ENCODE measurements around the gene DNAH2. TPM values are rescaled to one million over a fixed set of nuclear protein-coding genes. Genes with fewer than 3 reads are reported as not detected.
A peak's percentile ranks its signal among the peaks of the same experiment; 100 is the strongest.

DNAH2 gene
- total RNA-seq, 1 experiment from 2014 or later, result 0.13 TPM

DNA sequence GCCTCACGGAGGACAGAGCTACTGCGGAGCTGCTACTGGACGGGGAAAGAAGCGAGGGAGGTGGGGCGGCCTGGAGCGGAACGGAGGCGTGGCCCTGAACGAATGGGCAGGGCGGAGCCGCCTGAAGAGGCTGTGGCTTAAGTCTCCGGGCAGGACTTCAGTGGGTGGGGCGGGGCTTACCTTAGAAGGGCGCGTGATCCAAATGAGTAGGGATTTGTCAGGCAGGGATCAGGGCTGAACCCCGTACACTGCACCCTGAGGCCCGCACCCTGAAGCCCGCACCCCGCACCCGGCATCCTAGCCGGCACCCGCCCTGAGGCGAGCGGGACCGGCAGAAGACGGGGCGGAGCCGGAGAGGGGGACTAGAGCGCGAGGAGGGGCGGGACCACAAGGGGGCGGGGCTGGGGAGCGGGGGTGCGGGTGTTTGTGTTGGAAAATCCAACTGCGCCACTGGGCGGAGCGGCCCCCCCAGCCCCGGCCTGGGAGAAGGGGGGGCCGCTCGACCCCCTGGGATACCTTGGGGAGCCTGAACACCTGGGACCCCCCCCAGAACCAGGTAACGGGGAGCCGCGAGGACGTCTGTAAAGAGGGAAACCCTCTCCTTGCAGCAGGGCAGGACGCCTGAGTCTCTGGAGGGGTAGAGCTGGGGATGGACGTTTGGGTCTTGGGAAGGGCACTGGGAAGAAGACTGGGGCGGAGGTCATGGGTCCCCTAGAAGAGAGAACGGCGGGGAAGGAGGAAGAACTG lies 116.4 kb downstream of the DNAH2 start, which contains the start of gene KDM6B:
Gene KDM6B (plus strand): TSS at position 423 of the 747 bp plus-strand sequence. CDS start 11,338 bp downstream, outside the sequence.
- Histone ChIP-seq H3K27ac (ENCODE audit: low read length) (peak within 1 kb of the TSS; percentile 66), H3K4me1 (ENCODE audit: control insufficient read depth, insufficient read depth, low read length) (peaks cover 20% of the 10 kb centered on the region), H3K36me3 (ENCODE audit: control insufficient read depth, insufficient read depth, low read length) (no peaks in the 10 kb centered on the region; the same call in 1 of the 2 replicates), H3K27me3 (ENCODE audit: control insufficient read depth, insufficient read depth, low read length) (no peaks in the 10 kb centered on the region), H3K4me3 (ENCODE audit: low read depth in 2 of 2, low read length in 2 of 2) (peak within 1 kb of the TSS; percentile 66 to 83), H3K9me3 (ENCODE audit: control insufficient read depth, insufficient read depth, low read depth, low read length) (no peaks in the 10 kb centered on the region)
- no TSS peak for BruUV-seq (replicated peaks)
- CTCF ChIA-PET, result no interaction called here
- ATAC-seq, result peak; percentile 76
- intact Hi-C loops (cut with micrococcal nuclease; ENCODE audit: unreplicated experiment), result no loop called here
- in situ Hi-C loops (cut with HindIII; ENCODE audit: low pct_unique_long_range_greater_than_20kb, low sequenced_read_pairs), result no loop called here
- TF ChIP-seq SIN3A (IDR thresholded peaks at IDR 0.05; ENCODE audit: borderline replicate concordance, insufficient read depth, low read depth, low read length) (no peak), POLR2AphosphoS5 (IDR thresholded peaks at IDR 0.05; ENCODE audit: low read depth, low read length) (no peak), TCF7L2 (IDR thresholded peaks at IDR 0.05; ENCODE audit: low read depth, low read length) (no peak)
- TF ChIP-seq, protein P1, sequence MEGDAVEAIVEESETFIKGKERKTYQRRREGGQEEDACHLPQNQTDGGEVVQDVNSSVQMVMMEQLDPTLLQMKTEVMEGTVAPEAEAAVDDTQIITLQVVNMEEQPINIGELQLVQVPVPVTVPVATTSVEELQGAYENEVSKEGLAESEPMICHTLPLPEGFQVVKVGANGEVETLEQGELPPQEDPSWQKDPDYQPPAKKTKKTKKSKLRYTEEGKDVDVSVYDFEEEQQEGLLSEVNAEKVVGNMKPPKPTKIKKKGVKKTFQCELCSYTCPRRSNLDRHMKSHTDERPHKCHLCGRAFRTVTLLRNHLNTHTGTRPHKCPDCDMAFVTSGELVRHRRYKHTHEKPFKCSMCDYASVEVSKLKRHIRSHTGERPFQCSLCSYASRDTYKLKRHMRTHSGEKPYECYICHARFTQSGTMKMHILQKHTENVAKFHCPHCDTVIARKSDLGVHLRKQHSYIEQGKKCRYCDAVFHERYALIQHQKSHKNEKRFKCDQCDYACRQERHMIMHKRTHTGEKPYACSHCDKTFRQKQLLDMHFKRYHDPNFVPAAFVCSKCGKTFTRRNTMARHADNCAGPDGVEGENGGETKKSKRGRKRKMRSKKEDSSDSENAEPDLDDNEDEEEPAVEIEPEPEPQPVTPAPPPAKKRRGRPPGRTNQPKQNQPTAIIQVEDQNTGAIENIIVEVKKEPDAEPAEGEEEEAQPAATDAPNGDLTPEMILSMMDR (IDR thresholded peaks at IDR 0.05), result no peak
- TF ChIP-seq, protein P2, sequence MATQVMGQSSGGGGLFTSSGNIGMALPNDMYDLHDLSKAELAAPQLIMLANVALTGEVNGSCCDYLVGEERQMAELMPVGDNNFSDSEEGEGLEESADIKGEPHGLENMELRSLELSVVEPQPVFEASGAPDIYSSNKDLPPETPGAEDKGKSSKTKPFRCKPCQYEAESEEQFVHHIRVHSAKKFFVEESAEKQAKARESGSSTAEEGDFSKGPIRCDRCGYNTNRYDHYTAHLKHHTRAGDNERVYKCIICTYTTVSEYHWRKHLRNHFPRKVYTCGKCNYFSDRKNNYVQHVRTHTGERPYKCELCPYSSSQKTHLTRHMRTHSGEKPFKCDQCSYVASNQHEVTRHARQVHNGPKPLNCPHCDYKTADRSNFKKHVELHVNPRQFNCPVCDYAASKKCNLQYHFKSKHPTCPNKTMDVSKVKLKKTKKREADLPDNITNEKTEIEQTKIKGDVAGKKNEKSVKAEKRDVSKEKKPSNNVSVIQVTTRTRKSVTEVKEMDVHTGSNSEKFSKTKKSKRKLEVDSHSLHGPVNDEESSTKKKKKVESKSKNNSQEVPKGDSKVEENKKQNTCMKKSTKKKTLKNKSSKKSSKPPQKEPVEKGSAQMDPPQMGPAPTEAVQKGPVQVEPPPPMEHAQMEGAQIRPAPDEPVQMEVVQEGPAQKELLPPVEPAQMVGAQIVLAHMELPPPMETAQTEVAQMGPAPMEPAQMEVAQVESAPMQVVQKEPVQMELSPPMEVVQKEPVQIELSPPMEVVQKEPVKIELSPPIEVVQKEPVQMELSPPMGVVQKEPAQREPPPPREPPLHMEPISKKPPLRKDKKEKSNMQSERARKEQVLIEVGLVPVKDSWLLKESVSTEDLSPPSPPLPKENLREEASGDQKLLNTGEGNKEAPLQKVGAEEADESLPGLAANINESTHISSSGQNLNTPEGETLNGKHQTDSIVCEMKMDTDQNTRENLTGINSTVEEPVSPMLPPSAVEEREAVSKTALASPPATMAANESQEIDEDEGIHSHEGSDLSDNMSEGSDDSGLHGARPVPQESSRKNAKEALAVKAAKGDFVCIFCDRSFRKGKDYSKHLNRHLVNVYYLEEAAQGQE (IDR thresholded peaks at IDR 0.05; ENCODE audit: insufficient read depth in 1 of 2, low read depth in 2 of 2, low read length in 1 of 2), result no peak
- POLR2A ChIA-PET, result interaction anchor here (1.1 to 1.8 kb wide), 2 partner anchors 10 to 23 kb away, joined by 4 to 7 read pairs; partner anchors contain the start of gene NAA38
- no peak for DNase-seq (ENCODE audit: low read depth, low spot score)

DNA sequence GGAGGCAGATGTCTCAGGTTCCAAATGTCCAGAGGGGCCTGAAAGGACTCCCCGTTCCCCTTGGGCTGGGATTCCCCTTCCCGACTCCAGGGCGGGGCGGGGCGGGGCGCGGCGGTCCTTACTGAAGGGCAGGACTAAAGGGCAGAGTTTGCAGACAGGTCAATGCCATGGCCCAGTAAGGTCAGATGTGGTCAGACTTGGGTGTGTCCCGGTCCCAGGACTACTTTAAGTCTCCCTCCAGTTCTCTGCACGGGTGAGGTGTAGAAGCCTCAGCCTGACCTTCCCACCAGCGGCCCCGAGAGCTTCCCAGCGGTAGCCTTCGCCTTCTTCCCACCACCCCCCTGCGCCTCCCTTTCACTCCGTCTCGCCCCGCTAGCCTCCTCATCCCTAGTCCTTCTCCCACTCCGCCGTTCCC lies 117.0 kb downstream of the DNAH2 start:
- Histone ChIP-seq H3K36me3 (ENCODE audit: control insufficient read depth, insufficient read depth, low read length) (no peaks in the 10 kb centered on the region; the same call in 1 of the 2 replicates), H3K27ac (ENCODE audit: low read length) (peak overlapping the region; percentile 66), H3K9me3 (ENCODE audit: control insufficient read depth, insufficient read depth, low read depth, low read length) (no peaks in the 10 kb centered on the region), H3K4me3 (ENCODE audit: low read depth in 2 of 2, low read length in 2 of 2) (peak overlapping the region; percentile 66 to 83), H3K4me1 (ENCODE audit: control insufficient read depth, insufficient read depth, low read length) (peaks cover 26% of the 10 kb centered on the region), H3K27me3 (ENCODE audit: control insufficient read depth, insufficient read depth, low read length) (no peaks in the 10 kb centered on the region)
- in situ Hi-C loops (cut with HindIII; ENCODE audit: low pct_unique_long_range_greater_than_20kb, low sequenced_read_pairs), result no loop called here
- ATAC-seq (peak; percentile 31), DNase-seq (ENCODE audit: low read depth, low spot score) (no peak)
- CTCF ChIA-PET, result interaction anchor here (1.4 kb wide), 1 partner anchor 23 kb away, joined by 6 read pairs; the partner anchor contains the start of genes CYB5D1 and NAA38
- BruUV-seq (replicated peaks), result no TSS peak
- 0 out of 2 replicates have a peak, but pooled peaks have one; percentile 56 for TF ChIP-seq SIN3A (IDR thresholded peaks at IDR 0.05; ENCODE audit: borderline replicate concordance, insufficient read depth, low read depth, low read length)
- TF ChIP-seq, protein P2 (IDR thresholded peaks at IDR 0.05; ENCODE audit: insufficient read depth in 1 of 2, low read depth in 2 of 2, low read length in 1 of 2), result no peak
- TF ChIP-seq, protein P1 (IDR thresholded peaks at IDR 0.05), result no peak
- TF ChIP-seq TCF7L2 (IDR thresholded peaks at IDR 0.05; ENCODE audit: low read depth, low read length), result no peak
- TF ChIP-seq POLR2AphosphoS5 (IDR thresholded peaks at IDR 0.05; ENCODE audit: low read depth, low read length), result no peak
- POLR2A ChIA-PET, result interaction anchor here (1.8 kb wide), 1 partner anchor 10 kb away, joined by 7 read pairs; no protein-coding TSS in a partner anchor
- intact Hi-C loops (cut with micrococcal nuclease; ENCODE audit: unreplicated experiment), result no loop called here
